ENCODE measurements around the gene SLC66A1. TPM values are rescaled to one million over a fixed set of nuclear protein-coding genes. Genes with fewer than 3 reads are reported as not detected.

The SLC66A1 gene
- total and polyA plus RNA-seq, 2 of the 13 experiments (the other 11 are each of a cell fraction or from before 2014, with no cell fraction given), result 15.4 to 18.9 TPM

DNA sequence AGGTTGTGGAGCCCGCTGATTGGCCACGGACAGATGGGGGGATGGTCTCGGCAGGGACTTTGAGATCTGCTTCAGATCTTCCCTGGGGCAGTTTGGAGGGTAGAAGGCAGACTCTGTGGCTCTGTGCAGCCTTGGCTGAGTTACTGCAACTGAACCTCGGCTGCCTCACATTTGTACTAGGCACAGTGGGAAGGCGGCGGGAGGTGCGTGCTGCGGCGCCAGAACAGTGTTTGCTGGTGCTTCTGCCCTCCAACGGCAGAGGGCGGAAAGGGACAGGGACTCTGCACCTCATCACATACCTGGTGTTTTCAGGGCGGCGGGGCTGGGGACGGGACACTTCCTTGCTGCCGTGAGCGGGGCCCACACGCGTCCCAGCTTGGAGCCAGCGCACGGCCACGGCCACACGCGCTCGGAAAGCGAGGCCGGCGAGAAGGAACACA lies 26.2 kb downstream of the SLC66A1 start (continued):
- TF ChIP-seq EP300 (IDR thresholded peaks at IDR 0.05; ENCODE audit: low read depth in 2 of 2, low read length in 2 of 2) (peak in 1 of 2 experiments; percentile 47; a peak in 1 of 4 replicates), EP300 (CRISPR knock-in tag; IDR thresholded peaks at IDR 0.05; ENCODE audit: borderline replicate concordance) (no peak), ZNF678 (CRISPR knock-in tag; IDR thresholded peaks at IDR 0.05) (no peak), ZFX (CRISPR knock-in tag; IDR thresholded peaks at IDR 0.05; ENCODE audit: low read depth) (peak; percentile 36; the same call in 1 of the 2 replicates), THAP11 (CRISPR knock-in tag; IDR thresholded peaks at IDR 0.05) (peak; percentile 69; the same call in 1 of the 2 replicates), ZNF292 (CRISPR knock-in tag; IDR thresholded peaks at IDR 0.05; ENCODE audit: borderline replicate concordance, low read depth) (peak; percentile 69; the same call in 1 of the 2 replicates), PAWR (CRISPR knock-in tag; IDR thresholded peaks at IDR 0.05; ENCODE audit: borderline replicate concordance) (no peak), HDAC2 (CRISPR knock-in tag; IDR thresholded peaks at IDR 0.05) (peak; percentile 70; the same call in 1 of the 2 replicates), ISL2 (CRISPR knock-in tag; IDR thresholded peaks at IDR 0.05) (no peak), PHF5A (CRISPR knock-in tag; IDR thresholded peaks at IDR 0.05; ENCODE audit: low read depth, unreplicated experiment) (peak; percentile 65), SRSF4 (IDR thresholded peaks at IDR 0.05; ENCODE audit: low read depth, low read length, poor library complexity, severe bottlenecking) (no peak), ETV5 (CRISPR knock-in tag; IDR thresholded peaks at IDR 0.05; ENCODE audit: borderline replicate concordance) (0 out of 2 replicates have a peak, but pooled peaks have one; percentile 24)
- TF ChIP-seq, protein P1, sequence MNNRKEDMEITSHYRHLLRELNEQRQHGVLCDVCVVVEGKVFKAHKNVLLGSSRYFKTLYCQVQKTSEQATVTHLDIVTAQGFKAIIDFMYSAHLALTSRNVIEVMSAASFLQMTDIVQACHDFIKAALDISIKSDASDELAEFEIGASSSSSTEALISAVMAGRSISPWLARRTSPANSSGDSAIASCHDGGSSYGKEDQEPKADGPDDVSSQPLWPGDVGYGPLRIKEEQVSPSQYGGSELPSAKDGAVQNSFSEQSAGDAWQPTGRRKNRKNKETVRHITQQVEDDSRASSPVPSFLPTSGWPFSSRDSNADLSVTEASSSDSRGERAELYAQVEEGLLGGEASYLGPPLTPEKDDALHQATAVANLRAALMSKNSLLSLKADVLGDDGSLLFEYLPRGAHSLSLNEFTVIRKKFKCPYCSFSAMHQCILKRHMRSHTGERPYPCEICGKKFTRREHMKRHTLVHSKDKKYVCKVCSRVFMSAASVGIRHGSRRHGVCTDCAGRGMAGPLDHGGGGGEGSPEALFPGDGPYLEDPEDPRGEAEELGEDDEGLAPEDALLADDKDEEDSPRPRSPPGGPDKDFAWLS (CRISPR knock-in tag; IDR thresholded peaks at IDR 0.05; ENCODE audit: borderline replicate concordance), result no peak
- TF ChIP-seq, protein P2, sequence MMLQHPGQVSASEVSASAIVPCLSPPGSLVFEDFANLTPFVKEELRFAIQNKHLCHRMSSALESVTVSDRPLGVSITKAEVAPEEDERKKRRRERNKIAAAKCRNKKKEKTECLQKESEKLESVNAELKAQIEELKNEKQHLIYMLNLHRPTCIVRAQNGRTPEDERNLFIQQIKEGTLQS (CRISPR knock-in tag; IDR thresholded peaks at IDR 0.05), result no peak
- TF ChIP-seq, protein P3, sequence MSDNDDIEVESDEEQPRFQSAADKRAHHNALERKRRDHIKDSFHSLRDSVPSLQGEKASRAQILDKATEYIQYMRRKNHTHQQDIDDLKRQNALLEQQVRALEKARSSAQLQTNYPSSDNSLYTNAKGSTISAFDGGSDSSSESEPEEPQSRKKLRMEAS (IDR thresholded peaks at IDR 0.05), result peak; percentile 69; the same call in 1 of the 2 replicates
- TF ChIP-seq, protein P4, sequence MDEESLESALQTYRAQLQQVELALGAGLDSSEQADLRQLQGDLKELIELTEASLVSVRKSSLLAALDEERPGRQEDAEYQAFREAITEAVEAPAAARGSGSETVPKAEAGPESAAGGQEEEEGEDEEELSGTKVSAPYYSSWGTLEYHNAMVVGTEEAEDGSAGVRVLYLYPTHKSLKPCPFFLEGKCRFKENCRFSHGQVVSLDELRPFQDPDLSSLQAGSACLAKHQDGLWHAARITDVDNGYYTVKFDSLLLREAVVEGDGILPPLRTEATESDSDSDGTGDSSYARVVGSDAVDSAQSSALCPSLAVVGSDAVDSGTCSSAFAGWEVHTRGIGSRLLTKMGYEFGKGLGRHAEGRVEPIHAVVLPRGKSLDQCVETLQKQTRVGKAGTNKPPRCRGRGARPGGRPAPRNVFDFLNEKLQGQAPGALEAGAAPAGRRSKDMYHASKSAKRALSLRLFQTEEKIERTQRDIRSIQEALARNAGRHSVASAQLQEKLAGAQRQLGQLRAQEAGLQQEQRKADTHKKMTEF (CRISPR knock-in tag; IDR thresholded peaks at IDR 0.05), result peak; percentile 64; the same call in 1 of the 2 replicates
- TF ChIP-seq, protein P5, sequence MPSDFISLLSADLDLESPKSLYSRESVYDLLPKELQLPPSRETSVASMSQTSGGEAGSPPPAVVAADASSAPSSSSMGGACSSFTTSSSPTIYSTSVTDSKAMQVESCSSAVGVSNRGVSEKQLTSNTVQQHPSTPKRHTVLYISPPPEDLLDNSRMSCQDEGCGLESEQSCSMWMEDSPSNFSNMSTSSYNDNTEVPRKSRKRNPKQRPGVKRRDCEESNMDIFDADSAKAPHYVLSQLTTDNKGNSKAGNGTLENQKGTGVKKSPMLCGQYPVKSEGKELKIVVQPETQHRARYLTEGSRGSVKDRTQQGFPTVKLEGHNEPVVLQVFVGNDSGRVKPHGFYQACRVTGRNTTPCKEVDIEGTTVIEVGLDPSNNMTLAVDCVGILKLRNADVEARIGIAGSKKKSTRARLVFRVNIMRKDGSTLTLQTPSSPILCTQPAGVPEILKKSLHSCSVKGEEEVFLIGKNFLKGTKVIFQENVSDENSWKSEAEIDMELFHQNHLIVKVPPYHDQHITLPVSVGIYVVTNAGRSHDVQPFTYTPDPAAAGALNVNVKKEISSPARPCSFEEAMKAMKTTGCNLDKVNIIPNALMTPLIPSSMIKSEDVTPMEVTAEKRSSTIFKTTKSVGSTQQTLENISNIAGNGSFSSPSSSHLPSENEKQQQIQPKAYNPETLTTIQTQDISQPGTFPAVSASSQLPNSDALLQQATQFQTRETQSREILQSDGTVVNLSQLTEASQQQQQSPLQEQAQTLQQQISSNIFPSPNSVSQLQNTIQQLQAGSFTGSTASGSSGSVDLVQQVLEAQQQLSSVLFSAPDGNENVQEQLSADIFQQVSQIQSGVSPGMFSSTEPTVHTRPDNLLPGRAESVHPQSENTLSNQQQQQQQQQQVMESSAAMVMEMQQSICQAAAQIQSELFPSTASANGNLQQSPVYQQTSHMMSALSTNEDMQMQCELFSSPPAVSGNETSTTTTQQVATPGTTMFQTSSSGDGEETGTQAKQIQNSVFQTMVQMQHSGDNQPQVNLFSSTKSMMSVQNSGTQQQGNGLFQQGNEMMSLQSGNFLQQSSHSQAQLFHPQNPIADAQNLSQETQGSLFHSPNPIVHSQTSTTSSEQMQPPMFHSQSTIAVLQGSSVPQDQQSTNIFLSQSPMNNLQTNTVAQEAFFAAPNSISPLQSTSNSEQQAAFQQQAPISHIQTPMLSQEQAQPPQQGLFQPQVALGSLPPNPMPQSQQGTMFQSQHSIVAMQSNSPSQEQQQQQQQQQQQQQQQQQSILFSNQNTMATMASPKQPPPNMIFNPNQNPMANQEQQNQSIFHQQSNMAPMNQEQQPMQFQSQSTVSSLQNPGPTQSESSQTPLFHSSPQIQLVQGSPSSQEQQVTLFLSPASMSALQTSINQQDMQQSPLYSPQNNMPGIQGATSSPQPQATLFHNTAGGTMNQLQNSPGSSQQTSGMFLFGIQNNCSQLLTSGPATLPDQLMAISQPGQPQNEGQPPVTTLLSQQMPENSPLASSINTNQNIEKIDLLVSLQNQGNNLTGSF (CRISPR knock-in tag; IDR thresholded peaks at IDR 0.05), result no peak
- TF ChIP-seq, protein P6, sequence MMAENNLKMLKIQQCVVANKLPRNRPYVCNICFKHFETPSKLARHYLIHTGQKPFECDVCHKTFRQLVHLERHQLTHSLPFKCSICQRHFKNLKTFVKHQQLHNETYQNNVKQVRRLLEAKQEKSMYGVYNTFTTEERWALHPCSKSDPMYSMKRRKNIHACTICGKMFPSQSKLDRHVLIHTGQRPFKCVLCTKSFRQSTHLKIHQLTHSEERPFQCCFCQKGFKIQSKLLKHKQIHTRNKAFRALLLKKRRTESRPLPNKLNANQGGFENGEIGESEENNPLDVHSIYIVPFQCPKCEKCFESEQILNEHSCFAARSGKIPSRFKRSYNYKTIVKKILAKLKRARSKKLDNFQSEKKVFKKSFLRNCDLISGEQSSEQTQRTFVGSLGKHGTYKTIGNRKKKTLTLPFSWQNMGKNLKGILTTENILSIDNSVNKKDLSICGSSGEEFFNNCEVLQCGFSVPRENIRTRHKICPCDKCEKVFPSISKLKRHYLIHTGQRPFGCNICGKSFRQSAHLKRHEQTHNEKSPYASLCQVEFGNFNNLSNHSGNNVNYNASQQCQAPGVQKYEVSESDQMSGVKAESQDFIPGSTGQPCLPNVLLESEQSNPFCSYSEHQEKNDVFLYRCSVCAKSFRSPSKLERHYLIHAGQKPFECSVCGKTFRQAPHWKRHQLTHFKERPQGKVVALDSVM (CRISPR knock-in tag; IDR thresholded peaks at IDR 0.05), result peak; percentile 54; the same call in 1 of the 2 replicates

Data from HepG2 (cell line).